ENCODE measurements around the gene EVA1B.

The EVA1B gene

DNA sequence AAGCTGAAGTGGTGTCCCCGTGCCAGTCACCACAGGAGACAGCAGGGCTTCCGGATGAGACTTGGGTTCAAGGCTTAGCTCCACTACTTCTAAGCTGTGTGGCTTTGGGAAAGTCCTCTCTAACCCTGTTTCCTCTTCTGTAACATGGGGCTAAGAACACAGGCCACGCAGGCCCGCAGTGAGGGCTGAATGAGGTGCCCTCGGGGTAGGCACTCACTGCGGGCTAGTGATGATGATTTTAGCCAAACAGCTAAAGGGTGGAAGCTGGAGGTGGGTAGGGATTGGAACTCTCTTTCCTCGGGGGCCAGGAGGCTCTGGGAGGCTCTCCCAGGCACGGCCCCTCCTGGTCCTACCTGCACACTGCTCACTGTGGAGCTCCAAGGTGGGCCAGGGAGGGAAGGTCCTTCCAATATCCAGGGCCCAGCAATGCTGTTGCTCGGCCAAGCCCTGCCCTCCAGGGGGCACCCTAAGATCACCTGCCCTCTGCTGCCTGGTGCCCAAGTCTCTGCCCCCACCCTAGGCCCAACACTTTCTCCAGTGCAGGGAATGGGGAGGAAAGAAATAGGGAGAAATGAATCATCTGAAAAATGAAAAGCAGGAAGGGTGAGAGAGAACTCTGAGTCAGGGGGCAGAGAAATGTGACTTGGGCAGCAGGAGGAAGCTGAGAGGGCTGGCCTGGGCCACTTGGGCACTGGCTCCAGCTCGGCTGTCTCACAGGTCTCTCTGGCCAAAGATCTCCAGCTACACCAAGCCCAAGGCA is 19.2 kb upstream of the EVA1B start:
- Histone ChIP-seq H3K27ac (replicated peaks) (no peak overlapping the region; the same call in 1 of the 2 replicates), H3K27me3 (ENCODE audit: insufficient read depth, poor library complexity, severe bottlenecking) (no peaks in the 10 kb centered on the region), H3K4me3 (replicated peaks; ENCODE audit: insufficient read depth, low read length) (no peak overlapping the region)
- TF ChIP-seq, protein P1, sequence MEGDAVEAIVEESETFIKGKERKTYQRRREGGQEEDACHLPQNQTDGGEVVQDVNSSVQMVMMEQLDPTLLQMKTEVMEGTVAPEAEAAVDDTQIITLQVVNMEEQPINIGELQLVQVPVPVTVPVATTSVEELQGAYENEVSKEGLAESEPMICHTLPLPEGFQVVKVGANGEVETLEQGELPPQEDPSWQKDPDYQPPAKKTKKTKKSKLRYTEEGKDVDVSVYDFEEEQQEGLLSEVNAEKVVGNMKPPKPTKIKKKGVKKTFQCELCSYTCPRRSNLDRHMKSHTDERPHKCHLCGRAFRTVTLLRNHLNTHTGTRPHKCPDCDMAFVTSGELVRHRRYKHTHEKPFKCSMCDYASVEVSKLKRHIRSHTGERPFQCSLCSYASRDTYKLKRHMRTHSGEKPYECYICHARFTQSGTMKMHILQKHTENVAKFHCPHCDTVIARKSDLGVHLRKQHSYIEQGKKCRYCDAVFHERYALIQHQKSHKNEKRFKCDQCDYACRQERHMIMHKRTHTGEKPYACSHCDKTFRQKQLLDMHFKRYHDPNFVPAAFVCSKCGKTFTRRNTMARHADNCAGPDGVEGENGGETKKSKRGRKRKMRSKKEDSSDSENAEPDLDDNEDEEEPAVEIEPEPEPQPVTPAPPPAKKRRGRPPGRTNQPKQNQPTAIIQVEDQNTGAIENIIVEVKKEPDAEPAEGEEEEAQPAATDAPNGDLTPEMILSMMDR (IDR thresholded peaks at IDR 0.05; ENCODE audit: insufficient read depth, low read length) = peak; percentile 94
- TF ChIP-seq GABPA (IDR thresholded peaks at IDR 0.05; ENCODE audit: low read depth) = no peak
- peak in 1 of 2 experiments; percentile 57 for DNase-seq (ENCODE audit: low read depth in 1 of 2, low spot score in 1 of 2)

DNA sequence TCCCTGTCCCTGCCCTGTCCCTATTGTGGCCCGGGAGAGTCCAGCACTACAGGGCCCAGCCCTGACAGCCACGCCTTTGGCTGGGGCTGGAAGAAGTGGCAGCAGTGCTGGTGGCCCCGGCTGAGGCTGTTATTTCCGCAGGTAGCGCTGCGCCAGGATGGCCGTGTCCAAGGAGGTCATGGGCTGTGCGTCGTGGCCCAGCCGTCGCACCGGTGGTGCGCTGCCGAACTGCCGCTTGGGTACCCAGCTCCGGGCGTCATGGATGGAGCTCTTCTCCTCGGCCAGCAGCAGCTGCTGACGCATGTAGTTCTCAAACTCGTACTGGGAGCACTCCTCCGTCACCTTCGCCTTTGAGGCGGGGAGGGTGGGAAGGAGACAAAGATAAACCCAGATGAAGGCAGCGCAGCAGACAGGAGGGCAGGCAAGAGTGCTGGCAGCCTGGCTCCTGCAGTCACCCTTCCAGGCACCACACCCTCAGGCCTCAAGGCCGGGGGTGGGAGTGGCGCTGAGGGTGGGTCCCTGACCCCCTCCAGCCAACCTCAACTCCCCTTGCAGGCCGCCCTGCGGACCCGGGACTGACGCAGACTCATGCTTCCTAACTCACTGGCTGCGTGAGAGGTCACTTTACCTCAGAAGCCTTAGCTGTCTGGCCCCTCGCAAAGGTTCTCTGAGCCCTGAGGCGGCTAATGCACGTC is 18.3 kb upstream of the EVA1B start:
- Histone ChIP-seq H3K4me3 (replicated peaks; ENCODE audit: insufficient read depth, low read length) (no peak overlapping the region), H3K27me3 (ENCODE audit: insufficient read depth, poor library complexity, severe bottlenecking) (no peaks in the 10 kb centered on the region), H3K27ac (replicated peaks) (no peak overlapping the region)
- TF ChIP-seq REST (IDR thresholded peaks at IDR 0.05; ENCODE audit: insufficient replicate concordance, low read depth) (no peak), POLR2AphosphoS5 (IDR thresholded peaks at IDR 0.05; ENCODE audit: low read depth) (no peak), SPI1 (IDR thresholded peaks at IDR 0.05; ENCODE audit: borderline replicate concordance, low read depth) (no peak)
- TF ChIP-seq, protein P1 (IDR thresholded peaks at IDR 0.05; ENCODE audit: insufficient read depth, low read length) = no peak
- no peak for DNase-seq (ENCODE audit: low read depth in 1 of 2, low spot score in 1 of 2)

GRCh38 chr1:36339615-36340014 is 16.2 kb upstream of the EVA1B start:
- H3K27ac ChIP-seq (replicated peaks) = no peak overlapping the region

More at GRCh38 chr1:36339615-36340014, 16.2 kb upstream of the EVA1B start:
- no peak for TF ChIP-seq SPI1 (IDR thresholded peaks at IDR 0.05; ENCODE audit: borderline replicate concordance, low read depth)
- TF ChIP-seq REST (IDR thresholded peaks at IDR 0.05; ENCODE audit: insufficient replicate concordance, low read depth) = no peak
- no peak for TF ChIP-seq POLR2AphosphoS5 (IDR thresholded peaks at IDR 0.05; ENCODE audit: low read depth)
- TF ChIP-seq, protein P1 (IDR thresholded peaks at IDR 0.05; ENCODE audit: insufficient read depth, low read length) = no peak
- no peak for DNase-seq (ENCODE audit: low read depth in 1 of 2, low spot score in 1 of 2)
- H3K27me3 ChIP-seq (ENCODE audit: insufficient read depth, poor library complexity, severe bottlenecking) = no peaks in the 10 kb centered on the region
- H3K4me3 ChIP-seq (replicated peaks; ENCODE audit: insufficient read depth, low read length) = no peak overlapping the region
